NCI-H2029 (cell line): ENCODE results near the gene LTC4S.

Source experiments
- DNase-seq: peaks from one replicate; lab custom pipeline; 2025; lab: John Stamatoyannopoulos, UW

LTC4S gene

DNA sequence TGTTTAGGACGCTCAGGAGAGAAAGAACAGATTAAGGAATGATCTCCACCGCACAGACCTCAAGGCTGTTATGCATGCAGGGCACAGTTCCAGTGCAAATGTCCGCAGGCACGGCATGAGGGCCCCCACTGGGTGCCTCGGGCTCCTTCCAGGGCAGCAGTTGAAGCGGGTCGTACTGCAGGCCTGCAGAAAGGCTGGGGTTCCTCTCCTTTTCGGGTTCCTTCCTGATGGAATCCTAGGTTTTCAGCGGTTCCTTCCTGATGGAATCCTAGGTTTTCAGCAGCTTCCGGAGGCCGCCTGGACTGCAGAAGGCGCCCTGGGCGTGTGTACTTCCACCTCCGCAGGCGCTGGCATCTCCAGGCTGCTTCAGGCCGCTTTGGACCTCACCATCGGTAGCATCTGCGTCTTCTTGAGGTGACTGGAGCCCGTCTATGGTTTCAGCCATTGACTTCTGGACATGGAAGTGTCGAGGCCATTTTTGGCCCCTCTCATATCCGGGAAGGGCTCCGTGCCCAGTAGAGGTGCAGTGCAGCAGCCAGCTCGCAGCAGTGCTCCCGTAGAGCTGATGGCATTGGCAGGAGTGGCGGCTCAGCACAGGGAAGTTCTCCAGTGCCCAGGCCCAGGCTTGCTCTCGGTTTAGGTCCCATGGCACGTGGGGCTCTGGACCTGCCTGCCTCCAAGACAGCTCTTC, 18.5 kb downstream of the LTC4S start:
- DNase-seq: no peak

DNA sequence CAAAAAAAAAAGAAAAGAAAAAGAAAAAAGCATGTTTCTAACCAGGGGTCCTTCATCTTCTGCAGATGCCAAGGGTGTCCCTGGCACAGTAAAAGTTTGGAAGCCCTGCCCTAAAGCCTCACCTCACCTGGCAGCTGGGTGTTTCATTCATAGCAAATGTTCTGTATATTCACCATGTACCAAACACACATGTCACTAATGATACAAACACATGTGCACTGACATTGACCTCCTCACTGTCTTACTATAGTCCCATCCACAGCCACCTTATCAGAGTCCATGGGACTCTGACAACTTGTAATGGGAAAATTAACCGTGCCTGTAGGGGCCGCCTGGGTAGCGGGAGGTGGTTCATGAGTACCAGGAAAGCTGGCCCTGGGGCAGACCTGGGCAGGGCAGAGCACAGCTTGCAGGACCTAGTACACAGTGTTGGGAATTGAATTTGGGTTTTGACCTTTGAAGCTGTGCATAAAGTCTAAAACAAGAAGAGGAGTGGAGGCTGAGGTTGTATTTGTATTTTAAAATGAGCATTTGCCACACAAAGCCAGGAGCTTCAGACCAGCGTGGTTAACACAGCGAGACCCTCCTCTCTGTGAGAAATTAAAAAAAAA, 19.3 kb downstream of the LTC4S start:
- no peak for DNase-seq

DNA sequence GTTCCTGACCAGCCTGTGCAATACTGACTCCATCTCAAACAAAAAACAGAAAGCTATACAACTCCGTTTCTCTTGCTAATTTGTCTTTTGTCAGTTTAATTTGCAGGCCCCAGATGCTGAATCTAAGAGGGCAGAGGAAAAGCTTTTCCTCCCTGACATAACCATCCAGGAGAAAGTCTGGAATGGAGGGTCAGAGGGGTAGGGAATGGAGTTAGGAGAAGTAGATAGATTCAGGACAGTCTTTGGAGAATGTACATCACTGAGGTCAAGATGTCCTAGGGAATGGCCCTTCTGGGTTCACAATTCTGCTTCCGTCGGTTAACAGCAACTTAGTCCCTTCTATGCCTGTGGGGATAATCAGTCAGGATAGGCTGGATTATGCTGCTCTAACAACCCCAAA, 20.3 kb downstream of the LTC4S start:
- no peak for DNase-seq

DNA sequence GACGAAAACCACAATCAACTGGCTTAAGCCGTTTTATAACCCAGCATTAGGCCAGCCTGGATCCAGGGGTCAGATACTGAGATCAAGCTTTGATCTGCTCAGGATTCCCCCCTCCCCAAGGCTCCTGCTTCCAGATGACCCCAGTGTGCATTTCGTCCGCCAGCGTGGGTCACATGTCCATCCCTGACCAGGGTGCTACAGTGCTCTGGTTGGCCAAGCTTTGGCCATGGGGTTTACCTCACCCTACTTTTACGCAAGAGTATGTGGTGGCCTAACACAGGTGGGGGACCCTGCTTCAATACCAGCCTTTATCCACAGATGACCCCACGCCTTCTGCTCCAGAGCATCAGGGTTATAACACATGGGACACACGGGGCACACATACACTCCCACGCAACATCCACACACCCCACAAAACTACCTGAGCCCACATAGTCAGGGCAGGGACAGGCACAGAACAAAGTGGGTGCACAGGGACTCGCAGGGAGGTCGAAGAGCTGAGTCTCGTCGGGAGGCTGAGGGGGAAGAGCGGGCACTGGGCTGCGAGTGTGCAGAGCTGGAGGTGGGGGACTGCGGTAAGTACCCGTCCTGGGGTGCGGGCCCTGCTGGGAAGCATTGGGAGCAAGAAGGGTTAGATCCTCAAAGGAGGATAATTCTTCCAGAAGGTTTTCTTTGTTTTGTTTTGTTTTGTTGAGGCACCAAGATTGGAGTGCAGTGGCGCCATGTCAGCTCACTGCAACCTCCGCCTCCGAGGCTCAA, 21.9 kb downstream of the LTC4S start:
- no peak for DNase-seq

DNA sequence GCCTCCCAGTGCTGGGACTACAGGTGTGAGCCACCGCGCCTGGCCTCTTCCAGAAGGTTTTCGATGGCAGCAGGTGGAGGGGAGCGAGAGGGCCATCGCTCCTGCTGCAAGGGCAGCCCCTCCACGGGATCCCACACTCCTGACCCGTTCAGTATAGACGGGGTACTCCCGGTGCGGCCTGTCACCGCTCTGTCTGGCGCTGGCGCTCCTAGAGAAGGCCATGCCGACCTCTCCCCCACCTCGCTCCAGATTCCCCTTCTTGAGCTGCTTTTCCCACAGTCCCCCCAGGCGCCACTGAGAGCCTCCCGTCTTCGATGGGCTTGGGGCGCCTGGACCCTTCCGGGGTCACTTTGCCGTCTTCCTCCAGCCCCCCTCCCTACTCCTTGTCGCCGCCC, 22.6 kb downstream of the LTC4S start:
- DNase-seq: no peak

DNA sequence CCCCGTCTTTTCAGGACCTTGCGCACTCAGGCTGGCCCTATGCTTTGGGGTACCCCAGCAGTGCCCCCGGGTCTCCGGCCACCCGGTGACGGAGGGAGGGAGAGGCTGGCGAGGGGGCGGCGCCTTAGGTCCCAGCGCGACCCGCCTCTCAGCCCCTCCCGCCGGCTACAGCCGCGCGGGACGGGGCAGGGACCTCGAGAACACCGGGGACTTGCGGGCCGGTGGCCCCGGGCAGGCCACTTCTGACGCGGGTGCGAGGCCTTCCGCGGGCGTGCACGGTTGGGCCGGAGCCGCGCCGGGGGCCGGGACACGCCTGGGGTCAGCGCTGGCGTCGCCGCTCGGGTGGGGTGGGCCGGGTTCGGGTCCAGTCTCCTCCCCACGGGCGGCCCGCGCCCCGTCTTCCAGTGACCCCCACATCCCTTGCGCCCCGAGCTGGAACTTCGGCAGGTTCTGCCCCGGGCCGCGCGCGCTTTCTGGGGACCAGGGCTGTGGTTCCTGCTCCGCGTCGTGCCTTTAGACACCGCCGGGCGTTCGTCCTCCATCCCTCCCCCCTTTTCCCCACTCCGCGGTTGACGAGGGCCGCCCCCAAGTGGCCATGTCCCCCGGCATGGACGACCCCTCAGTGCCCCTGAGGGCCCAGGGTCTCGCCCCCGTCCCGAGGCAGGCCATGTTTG, 23.1 kb downstream of the LTC4S start:
- no peak for DNase-seq

DNA sequence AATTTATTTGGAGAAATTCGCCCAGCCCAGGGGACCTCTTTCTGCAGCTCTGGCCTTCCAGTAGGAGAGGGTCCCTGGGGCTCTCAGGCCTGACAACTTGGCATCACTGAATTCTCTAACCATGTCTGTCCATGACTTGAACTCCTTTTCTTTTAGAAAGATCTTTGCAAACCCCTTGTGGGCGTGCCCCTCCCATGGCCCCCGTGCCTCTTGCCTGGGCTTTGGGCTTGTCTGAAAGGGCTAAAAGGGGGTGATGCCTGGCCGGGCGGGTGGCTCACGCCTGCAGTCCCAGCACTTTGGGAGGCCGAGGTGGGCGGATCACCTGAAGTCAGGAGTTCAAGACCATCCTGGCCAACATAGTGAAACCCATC, 23.7 kb downstream of the LTC4S start:
- no peak for DNase-seq

DNA sequence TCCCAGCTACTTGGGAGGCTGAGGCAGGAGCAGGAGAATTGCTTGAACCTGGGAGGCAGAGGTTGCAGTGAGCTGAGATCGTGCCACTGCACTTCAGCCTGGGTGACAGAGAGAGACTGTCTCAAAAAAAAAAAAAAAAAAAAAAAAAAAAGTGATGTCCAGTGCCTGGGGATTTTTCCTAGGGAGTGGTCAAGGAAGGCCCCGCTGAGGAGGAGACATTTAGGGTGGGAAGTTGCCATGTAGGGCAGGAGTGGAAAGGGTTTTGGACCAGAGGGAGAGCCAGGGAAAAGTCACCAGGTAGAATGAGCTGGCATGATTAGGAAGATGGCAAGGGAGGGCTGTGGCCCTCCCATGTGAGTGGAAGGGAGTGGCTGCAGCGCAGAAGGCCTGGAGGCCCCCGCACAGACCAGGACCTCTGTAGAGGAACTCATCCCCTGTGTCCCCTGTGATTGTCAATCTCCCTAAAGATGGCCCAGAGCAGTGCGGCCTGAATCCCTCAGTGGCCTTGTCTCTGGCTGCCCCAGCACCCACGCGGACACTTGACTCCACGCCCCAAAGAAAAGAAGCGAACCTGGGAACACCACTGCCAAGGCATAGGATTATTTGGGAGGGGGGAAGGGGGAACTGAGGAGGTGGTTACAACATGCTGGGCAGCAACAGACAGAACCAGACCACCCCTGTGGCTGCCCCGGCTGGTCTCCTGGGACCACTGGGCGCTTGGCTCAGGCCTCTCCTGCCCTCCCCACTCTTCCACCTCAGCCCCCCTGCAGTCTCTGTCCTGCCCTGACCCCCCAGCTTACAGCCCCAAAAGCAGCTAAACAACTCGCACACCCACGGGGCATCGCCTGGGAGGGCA, 24.3 kb downstream of the LTC4S start:
- no peak for DNase-seq

DNA sequence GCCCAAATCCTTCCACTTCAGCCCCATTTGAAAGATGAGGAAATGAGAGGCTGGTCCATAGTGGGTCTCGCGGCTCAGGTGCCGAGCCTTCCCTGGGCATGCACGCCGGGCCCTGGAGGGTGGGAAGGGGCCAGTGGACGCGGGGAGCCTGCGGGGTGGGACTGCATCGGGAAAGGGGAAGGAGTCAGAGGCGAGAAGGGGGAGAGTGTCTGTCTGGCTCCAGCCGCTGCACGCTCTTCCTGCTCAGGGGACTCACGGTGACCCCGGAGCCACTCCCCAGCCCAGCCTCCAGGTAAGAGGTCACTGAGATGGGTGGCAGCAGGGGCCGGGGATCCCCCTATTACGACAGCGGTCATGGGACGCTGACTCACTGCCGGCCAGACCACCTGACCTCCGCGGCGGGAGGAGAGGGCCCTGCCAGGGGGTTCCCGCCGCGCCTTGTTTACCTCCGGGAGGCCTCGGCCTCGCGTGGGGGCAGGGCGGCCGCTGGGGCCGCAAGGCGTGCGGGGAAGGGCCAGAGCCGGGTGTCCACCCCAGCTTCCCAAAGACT, 25.0 kb downstream of the LTC4S start:
- peak; percentile 79 for DNase-seq

DNA sequence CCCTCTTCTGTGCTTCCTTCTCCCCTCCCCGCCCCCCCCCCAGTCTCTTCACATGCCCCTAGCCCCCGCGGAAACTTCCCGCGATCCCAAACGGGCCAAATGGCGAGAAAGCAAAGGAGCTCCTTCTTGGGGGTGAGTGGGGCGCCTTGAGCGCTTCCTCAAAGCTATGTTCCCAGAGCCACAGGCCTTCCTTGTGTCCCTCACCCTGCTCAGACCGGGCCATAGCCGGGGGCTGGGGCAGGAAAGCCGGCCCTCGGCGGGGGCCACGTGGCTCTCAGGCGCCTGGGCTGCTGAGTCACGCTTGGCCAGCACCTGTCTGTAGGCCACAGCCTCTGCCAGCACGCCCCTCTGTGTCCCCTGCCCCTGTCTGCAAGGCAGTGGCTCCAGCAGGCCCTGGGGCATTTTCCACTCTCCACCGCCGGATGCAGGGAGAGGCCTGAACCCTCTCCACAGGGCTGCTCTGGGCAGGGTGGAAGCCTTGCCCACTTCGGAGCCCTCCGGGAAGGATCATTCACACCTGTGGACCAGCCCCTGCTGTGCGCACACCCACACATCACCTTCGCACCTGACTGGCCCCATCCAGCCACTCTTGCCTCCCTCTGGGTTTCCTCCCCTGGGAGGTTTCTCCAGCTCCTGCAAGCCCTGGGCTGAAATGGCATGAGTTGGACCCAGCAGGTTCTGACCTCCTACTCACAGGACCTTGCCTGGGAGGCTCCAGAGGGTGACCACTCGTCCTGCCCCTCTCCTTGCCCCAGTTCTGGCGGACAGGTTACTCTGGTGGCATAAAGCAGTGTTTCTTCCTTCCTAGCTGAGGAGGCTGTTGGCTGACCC, 25.7 kb downstream of the LTC4S start:
- peak; percentile 48 for DNase-seq

DNA sequence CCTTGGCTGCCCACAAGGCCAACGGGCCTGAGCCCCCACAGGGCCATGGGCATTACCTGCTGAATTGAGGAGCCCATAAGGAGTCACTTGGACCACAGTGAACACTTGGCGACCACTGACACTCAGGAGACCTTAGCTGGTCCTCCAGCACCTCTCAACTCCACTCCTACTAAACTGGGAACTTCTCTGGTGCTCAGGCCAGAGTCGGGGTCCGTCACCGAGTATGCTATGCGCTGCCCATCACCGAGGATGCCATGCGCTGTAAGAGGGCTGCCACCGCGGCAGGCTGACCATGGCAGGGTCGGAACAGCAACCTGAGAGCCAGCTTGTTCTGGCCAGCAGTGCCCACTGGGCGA, 26.3 kb downstream of the LTC4S start:
- DNase-seq: no peak

DNA sequence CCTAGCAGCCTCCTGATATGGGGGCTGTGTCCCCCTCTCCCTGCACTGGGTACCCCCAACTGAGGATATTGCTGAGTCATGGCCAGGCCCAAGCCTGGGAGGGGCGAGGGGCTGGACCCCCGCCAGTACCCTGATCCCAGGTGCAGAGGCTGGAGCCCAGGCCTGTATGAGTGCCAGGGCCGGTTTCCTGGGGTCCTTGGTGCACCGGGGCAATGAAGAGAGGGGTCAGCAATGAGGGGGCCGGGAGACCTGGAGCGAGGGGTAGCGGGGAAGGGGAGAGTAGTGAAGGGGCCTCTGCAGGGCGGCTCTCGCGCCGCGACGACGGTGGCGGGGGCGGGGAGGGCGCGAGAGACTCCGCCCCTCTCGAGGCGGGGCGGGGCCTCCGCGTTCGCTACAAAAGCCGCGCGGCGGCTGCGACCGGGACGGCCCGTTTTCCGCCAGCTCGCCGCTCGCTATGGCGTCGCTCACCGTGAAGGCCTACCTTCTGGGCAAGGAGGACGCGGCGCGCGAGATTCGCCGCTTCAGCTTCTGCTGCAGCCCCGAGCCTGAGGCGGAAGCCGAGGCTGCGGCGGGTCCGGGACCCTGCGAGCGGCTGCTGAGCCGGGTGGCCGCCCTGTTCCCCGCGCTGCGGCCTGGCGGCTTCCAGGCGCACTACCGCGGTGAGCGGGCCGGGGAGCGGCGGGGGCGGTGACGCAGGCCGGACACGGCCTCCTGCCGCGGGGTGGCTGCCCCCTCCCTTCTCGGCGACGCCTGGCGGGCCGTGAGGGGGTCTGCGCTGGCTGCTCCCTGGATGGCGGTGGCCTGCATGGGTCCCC, 26.9 kb downstream of the LTC4S start, which contains the start of gene SQSTM1:
Gene SQSTM1, plus strand, starts transcription at position 423 of the 815 bp plus-strand sequence. Its CDS starts 32 bp downstream, at position 455.
- peak; percentile 61 for DNase-seq

DNA sequence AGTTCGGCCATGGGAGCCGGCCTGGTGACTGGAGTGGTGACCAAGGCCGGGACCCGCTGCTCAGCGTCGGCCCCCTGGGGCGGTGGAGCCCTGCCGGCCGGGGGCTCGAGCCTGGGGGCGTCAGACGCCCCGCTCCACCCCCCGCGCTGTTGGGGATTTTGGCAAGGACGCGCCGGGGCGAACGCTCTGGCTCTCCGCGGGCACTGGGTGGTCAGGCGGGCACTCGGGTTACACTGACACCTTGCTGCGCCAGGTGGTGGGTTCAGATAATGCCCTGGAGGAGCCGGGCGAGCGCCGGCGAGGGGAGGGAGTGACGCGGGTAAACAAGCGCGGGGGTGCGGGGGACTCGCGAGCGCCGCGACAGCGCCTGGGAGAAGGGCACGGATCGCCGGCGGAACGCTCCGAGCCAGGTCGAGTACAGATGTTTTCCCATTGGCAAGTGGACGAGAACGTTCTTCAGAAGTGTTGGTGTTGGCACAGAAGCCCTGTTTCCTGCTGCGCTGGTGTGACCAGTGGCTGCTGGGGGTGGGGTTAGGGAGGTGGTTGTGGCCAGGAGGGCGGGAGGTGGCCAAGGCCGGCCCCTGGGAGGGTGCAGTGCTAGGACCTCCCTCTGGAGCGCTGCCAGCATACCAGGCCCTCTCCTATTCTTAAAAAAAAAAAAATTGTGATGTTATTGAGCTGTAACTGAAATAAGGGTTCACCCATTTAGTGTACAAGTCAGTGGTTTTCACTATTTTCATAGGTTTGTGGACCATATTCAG, 27.7 kb downstream of the LTC4S start:
- DNase-seq: peak; percentile 98

DNA sequence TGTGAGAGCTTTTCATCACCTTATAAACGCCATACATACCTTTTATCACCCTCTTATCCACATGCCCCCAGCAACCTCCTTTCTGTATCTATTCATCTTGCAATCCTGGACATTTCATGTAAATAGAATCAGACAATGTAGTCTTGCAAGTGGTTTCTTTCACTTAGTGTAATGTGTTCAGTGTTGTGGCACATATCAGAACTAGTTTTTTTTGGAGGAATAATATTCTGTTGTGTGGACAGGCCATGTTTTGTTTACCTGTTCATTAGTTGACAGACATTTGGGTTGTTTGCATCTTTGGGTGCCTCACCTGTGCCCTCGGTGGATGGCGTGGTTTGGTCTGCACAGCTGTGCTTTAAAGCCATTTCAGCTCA, 28.3 kb downstream of the LTC4S start:
- no peak for DNase-seq

DNA sequence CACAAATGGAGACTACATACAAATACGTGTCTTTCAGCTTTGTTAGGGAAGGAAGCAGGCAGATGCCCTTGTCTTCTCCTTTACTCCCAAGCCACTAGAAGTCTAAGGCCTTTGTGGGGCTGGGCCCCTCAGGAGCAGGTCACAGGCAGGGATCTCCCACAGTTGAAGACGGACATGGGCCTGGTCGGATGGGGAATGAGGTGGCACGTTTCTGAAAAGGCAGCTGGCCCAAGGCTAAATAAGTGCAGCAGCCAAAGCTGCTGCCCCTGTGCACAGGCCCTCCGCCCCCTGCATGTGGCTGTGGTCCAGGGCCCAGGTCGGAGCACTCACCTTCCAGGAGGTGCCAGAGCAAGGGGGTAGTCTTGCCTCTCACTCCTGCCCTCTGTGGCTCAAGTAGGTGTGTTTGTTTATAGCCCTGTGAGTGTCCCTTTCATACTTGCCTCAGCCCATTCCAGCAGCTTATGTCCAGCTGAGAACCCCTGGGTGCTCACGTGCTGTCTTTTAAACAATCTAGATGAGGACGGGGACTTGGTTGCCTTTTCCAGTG, 28.7 kb downstream of the LTC4S start:
- DNase-seq: no peak

DNA sequence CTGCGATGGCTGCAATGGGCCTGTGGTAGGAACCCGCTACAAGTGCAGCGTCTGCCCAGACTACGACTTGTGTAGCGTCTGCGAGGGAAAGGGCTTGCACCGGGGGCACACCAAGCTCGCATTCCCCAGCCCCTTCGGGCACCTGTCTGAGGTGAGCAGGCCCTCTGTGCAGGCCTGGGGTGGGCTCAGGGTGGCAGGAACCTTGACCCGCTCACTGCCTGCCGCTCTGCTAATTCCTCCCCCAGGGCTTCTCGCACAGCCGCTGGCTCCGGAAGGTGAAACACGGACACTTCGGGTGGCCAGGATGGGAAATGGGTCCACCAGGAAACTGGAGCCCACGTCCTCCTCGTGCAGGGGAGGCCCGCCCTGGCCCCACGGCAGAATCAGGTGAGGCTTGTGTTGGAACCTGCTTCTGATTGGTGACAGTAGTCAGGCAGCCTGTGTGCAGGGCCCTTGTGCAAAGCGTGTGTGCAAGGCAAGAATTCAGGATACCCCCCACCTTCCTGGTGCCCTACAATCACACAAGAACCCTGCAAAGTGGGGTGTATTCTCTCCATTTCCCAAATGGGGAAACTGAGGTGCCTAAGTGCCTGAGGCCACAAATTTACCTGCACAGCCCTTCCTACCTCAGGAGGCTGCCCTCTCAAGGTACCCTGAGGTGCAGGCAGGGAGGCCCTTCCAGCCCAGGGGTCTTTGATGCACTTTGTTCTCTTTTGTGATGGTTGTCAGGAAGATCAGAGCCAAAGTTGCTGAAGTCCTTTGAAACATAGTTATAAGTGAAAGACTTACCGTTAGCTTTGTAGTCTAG, 30.4 kb downstream of the LTC4S start:
- DNase-seq: no peak

DNA sequence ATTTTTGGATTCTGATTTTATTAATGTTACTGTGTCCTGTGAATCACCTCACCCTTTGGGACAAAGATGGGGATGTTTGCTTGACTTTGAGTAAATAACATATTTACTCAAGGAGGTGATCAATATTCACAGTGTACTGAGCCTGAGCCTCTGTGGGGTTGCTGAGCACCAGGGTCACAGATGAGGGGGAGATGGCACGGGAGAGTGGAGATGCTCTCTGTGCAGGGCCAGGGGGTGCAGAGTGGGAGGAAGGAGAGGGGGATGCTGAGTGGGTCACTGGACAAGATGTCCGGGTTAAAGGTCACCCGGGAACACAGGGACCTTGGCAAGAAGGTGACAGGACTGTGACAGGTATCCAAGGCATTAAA, 30.9 kb downstream of the LTC4S start:
- no peak for DNase-seq

DNA sequence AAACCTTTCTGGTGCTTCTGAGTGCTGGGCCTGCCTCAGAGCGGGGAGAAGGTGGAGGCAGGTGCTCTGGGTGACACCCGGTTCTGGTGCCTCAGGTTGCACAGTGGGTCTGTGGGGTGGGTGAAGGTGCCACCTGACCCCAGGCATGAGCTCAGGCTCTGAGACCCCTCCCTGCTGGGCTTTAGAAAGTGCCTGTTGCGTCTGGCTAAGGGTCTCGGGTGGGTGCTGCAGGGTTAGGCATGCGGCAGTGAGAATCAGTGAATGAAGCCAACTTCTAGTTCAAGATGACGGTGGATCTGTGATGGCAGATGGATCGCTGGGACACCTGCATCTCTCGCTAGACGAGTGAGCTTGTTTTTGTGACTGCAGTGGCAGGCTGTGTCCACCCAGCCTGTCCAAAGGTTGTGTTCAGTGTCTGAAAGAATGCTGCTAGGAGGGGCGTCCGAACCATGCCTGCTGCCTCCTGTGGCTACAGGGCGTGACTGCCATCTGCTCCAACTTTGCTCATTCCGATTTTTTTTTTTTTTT, 31.9 kb downstream of the LTC4S start:
- DNase-seq: no peak
